Keratinocyte (primary cell): ENCODE results near the gene MIA2.

Experiments
- CTCF ChIP-seq, 3 experiments: IDR thresholded peaks in 1 of 3; conservative IDR thresholded peaks in 1 of 3; optimal IDR thresholded peaks in 1 of 3; 2 replicates in 2 of 3; 3 replicates in 1 of 3; pipeline versions ENCODE3 to v1.5.1; 2011; ENCODE audit warnings: low read length in 3 of 3, mild to moderate bottlenecking in 3 of 3, moderate library complexity in 2 of 3, control low read depth in 1 of 3, inconsistent platforms in 1 of 3; ENCODE audit not compliant: insufficient read depth in 2 of 3; ENCODE audit errors: extremely low read depth in 1 of 3
- EZH2 ChIP-seq: IDR thresholded peaks from one replicate; pipeline ENCODE4 v1.6.1; 2012; ENCODE audit warnings: inconsistent platforms, mild to moderate bottlenecking, low read length, moderate library complexity

DNA sequence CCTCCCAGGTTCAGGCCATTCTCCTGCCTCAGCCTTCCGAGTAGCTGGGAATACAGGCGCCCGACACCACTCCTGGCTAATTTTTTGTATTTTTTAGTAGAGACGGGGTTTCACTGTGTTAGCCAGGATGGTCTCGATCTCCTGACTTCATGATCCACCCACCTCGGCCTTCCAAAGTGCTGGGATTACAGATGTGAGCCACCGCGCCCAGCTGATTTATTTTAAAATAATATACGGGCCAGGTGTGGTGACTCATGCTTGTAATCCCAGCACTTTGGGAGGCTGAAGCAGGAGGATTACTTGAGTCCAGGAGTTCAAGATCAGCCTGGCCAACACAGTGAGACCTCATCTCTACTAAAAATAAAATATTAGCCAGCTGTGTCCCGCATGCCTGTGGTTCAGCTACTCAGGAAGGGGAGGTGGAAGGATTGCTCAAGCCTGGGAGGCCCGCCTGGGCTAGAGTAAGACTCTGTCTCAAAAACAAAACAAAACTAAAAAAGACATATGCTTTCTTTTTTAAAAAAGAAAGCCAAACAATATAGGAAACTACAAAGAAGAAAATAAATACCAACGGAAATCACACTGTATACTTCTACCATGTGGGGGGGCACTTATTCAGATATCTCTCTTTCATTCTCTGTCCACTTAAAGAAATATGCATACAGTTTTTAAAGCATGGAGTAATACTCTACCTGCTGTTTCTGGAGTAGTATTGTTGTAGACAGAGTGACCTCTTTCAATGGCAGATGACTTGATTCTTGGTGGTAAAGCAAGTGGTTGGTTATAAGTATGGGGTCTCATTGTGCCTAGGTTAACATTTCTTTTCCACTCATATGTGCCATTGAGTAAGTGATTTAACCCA, 930 bp upstream of the MIA2 start:
- TF ChIP-seq EZH2 (no peak), CTCF (optimal IDR thresholded peaks at IDR 0.05 in 1 of 3, IDR thresholded peaks at IDR 0.05 in 1 of 3, conservative IDR thresholded peaks at IDR 0.05 in 1 of 3; ENCODE audit: extremely low read depth in 1 of 3, insufficient read depth in 2 of 3, low read length in 3 of 3) (no peak)
